Measurements from ENCODE around the gene ASPSCR1.

The ASPSCR1 gene

GRCh38 chr17:82028966-82029365 lies 51.5 kb downstream of the ASPSCR1 start:
- DNase-seq (ENCODE audit: low read depth) = no peak
- no peak overlapping the region for H3K4me3 ChIP-seq (ENCODE audit: low read length)
- no peak for TF ChIP-seq CTCF (conservative IDR thresholded peaks at IDR 0.05; ENCODE audit: low read depth, low read length)

- DNase-seq (ENCODE audit: low read depth) = no peak
- no peak for TF ChIP-seq CTCF (conservative IDR thresholded peaks at IDR 0.05; ENCODE audit: low read depth, low read length)
- no peak overlapping the region for H3K4me3 ChIP-seq (ENCODE audit: low read length)
Observed at GRCh38 chr17:82029391-82029790, 52.0 kb downstream of the ASPSCR1 start.

GRCh38 chr17:82029990-82030469 lies 52.6 kb downstream of the ASPSCR1 start:
- no peak for DNase-seq (ENCODE audit: low read depth)
- TF ChIP-seq CTCF (conservative IDR thresholded peaks at IDR 0.05; ENCODE audit: low read depth, low read length) = no peak

GRCh38 chr17:82030470-82031302 lies 53.3 kb downstream of the ASPSCR1 start:
- TF ChIP-seq CTCF (conservative IDR thresholded peaks at IDR 0.05; ENCODE audit: low read depth, low read length) = peak; percentile 67
- DNase-seq (ENCODE audit: low read depth) = peak; percentile 34
- H3K4me3 ChIP-seq (ENCODE audit: low read length) = peak overlapping the region; percentile 49

More at GRCh38 chr17:82029990-82030469, 52.6 kb downstream of the ASPSCR1 start:
- H3K4me3 ChIP-seq (ENCODE audit: low read length) = no peak overlapping the region

GRCh38 chr17:82031303-82031884 lies 54.0 kb downstream of the ASPSCR1 start, which contains the start of gene RAC3:
RAC3 (plus strand) TSS chr17:82031678; CDS start chr17:82031762, 84 bp downstream.
- peak within 1 kb of the TSS; percentile 50 for H3K4me3 ChIP-seq (ENCODE audit: low read length)
- no peak for DNase-seq (ENCODE audit: low read depth)
- no peak for TF ChIP-seq CTCF (conservative IDR thresholded peaks at IDR 0.05; ENCODE audit: low read depth, low read length)

- TF ChIP-seq CTCF (conservative IDR thresholded peaks at IDR 0.05; ENCODE audit: low read depth, low read length) = no peak
- H3K4me3 ChIP-seq (ENCODE audit: low read length) = peak overlapping the region; percentile 50
- DNase-seq (ENCODE audit: low read depth) = no peak
Observed at GRCh38 chr17:82031885-82032627, 54.6 kb downstream of the ASPSCR1 start.

Data from retinal pigment epithelial cell (primary cell).